HEK293 (cell line): ENCODE results near the gene BACH2.

Source experiments
- CTCF ChIA-PET: fragments of 350-600 bp; formaldehyde crosslinking; extraction: SDS; loops from one replicate; lab custom pipeline; 2021; ENCODE audit warnings: antibody characterized with exemption; lab: Yijun Ruan, JAX
- POLR2A ChIA-PET: fragments of 300-600 bp; formaldehyde crosslinking; extraction: SDS; loops from one replicate; lab custom pipeline; 2020; ENCODE audit warnings: antibody characterized with exemption, inconsistent platforms; lab: Yijun Ruan, JAX
- H3K27ac ChIP-seq: fragments of 200-500 bp; sonication (Bioruptor generic); 2 replicates; pipeline ENCODE4 v1.5.1; 2014; ENCODE audit warnings: low read depth, low read length, control low read depth, inconsistent platforms; ENCODE audit errors: extremely low read depth
- H3K36me3 ChIP-seq, 2 experiments: fragments of 200-500 bp in 1 of 2; sonication (Bioruptor generic) in 1 of 2; 1 replicate in 1 of 2; 2 replicates in 1 of 2; pipeline ENCODE4 v1.5.1; 2014 to 2017; ENCODE audit warnings: inconsistent platforms in 2 of 2, low read length in 2 of 2; ENCODE audit not compliant: control insufficient read depth in 2 of 2, insufficient read depth in 1 of 2
- H3K4me1 ChIP-seq: fragments of 200-500 bp; sonication (Bioruptor generic); 2 replicates; pipeline ENCODE4 v1.5.1; 2014; ENCODE audit warnings: mild to moderate bottlenecking, low read length, inconsistent platforms; ENCODE audit not compliant: control insufficient read depth, insufficient read depth
- H3K4me3 ChIP-seq: 2 replicates; pipeline ENCODE4 v1.5.1; 2011; ENCODE audit warnings: low read depth, mild to moderate bottlenecking, control low read depth, low read length, moderate library complexity
- H3K9me3 ChIP-seq: fragments of 200-500 bp; sonication (Bioruptor generic); 2 replicates; pipeline ENCODE4 v1.5.1; 2014; ENCODE audit warnings: low read depth, low read length, inconsistent platforms; ENCODE audit not compliant: control insufficient read depth, insufficient read depth
- BCL11A ChIP-seq: fragments of 450-650 bp; formaldehyde crosslinking; IDR thresholded peaks from 2 replicates; pipeline ENCODE4 v1.5.1; 2016; ENCODE audit warnings: low read depth, missing biosample characterization, missing genetic modification characterization
- SETDB1 ChIP-seq: IDR thresholded peaks from one replicate; pipeline ENCODE4 v1.6.1; 2017; ENCODE audit warnings: mild to moderate bottlenecking, low read length, moderate library complexity, mixed read lengths; ENCODE audit not compliant: insufficient read length
- ZBTB1 ChIP-seq: fragments of 450-650 bp; formaldehyde crosslinking; IDR thresholded peaks from 2 replicates; pipeline ENCODE4 v1.5.1; 2016; ENCODE audit warnings: missing biosample characterization, missing genetic modification characterization
- ZBTB48 ChIP-seq: fragments of 450-650 bp; formaldehyde crosslinking; IDR thresholded peaks from 2 replicates; pipeline ENCODE4 v1.5.1; 2016; ENCODE audit warnings: missing biosample characterization, missing genetic modification characterization
- ZFP41 ChIP-seq: fragments of 450-650 bp; formaldehyde crosslinking; IDR thresholded peaks from 2 replicates; pipeline ENCODE4 v1.5.1; 2016; ENCODE audit warnings: missing biosample characterization, missing genetic modification characterization, borderline replicate concordance
- ZNF133 ChIP-seq: fragments of 450-650 bp; formaldehyde crosslinking; IDR thresholded peaks from 2 replicates; pipeline ENCODE4 v1.5.1; 2016; ENCODE audit warnings: missing biosample characterization, missing genetic modification characterization
- ZNF16 ChIP-seq: fragments of 450-650 bp; formaldehyde crosslinking; IDR thresholded peaks from 2 replicates; pipeline ENCODE4 v1.5.1; 2016; ENCODE audit warnings: low read depth, missing biosample characterization, missing genetic modification characterization
- ZNF23 ChIP-seq: fragments of 450-650 bp; formaldehyde crosslinking; IDR thresholded peaks from 2 replicates; pipeline ENCODE4 v1.5.1; 2016; ENCODE audit warnings: missing biosample characterization, missing genetic modification characterization, borderline replicate concordance
- ZNF473 ChIP-seq: fragments of 450-650 bp; formaldehyde crosslinking; IDR thresholded peaks from 2 replicates; pipeline ENCODE4 v1.5.1; 2017; ENCODE audit warnings: missing biosample characterization, missing genetic modification characterization
- ZNF510 ChIP-seq: fragments of 450-650 bp; formaldehyde crosslinking; IDR thresholded peaks from 2 replicates; pipeline ENCODE4 v1.5.1; 2018; ENCODE audit warnings: mild to moderate bottlenecking, missing genetic modification characterization, missing biosample characterization; ENCODE audit not compliant: insufficient replicate concordance
- ZNF548 ChIP-seq: fragments of 450-650 bp; formaldehyde crosslinking; IDR thresholded peaks from 2 replicates; pipeline ENCODE4 v1.5.1; 2016; ENCODE audit warnings: missing biosample characterization, missing genetic modification characterization
- ZNF558 ChIP-seq: fragments of 450-650 bp; formaldehyde crosslinking; IDR thresholded peaks from 2 replicates; pipeline ENCODE4 v1.5.1; 2016; ENCODE audit warnings: missing biosample characterization, missing genetic modification characterization
- ZNF76 ChIP-seq: fragments of 450-650 bp; formaldehyde crosslinking; IDR thresholded peaks from 2 replicates; pipeline ENCODE4; 2016; ENCODE audit warnings: low read depth, missing biosample characterization, missing genetic modification characterization, borderline replicate concordance
- TF ChIP-seq, protein P1 (sequence below): sonication (generic); formaldehyde crosslinking; IDR thresholded peaks from 2 replicates; pipeline ENCODE4 v1.8.1; 2022; ENCODE audit warnings: mild to moderate bottlenecking, moderate library complexity, missing genetic modification reagents
- TF ChIP-seq, protein P2 (sequence below): fragments of 450-650 bp; formaldehyde crosslinking; IDR thresholded peaks from 2 replicates; pipeline ENCODE4 v1.5.1; 2016; ENCODE audit warnings: missing biosample characterization, missing genetic modification characterization
- TF ChIP-seq, protein P3 (sequence below): fragments of 450-650 bp; formaldehyde crosslinking; IDR thresholded peaks from 2 replicates; pipeline ENCODE4 v1.5.1; 2016; ENCODE audit warnings: missing biosample characterization, missing genetic modification characterization, low read depth
- TF ChIP-seq, protein P4 (sequence below): fragments of 450-650 bp; formaldehyde crosslinking; IDR thresholded peaks from 2 replicates; pipeline ENCODE4 v1.5.1; 2016; ENCODE audit warnings: missing biosample characterization, missing genetic modification characterization
- TF ChIP-seq, protein P5 (sequence below): fragments of 450-650 bp; formaldehyde crosslinking; IDR thresholded peaks from 2 replicates; pipeline ENCODE4 v1.5.0; 2017; ENCODE audit warnings: missing biosample characterization, missing genetic modification characterization, borderline replicate concordance
- TF ChIP-seq, protein P6 (sequence below): fragments of 450-650 bp; formaldehyde crosslinking; IDR thresholded peaks from 2 replicates; pipeline ENCODE4 v1.5.1; 2016; ENCODE audit warnings: missing biosample characterization, missing genetic modification characterization

The BACH2 gene

DNA sequence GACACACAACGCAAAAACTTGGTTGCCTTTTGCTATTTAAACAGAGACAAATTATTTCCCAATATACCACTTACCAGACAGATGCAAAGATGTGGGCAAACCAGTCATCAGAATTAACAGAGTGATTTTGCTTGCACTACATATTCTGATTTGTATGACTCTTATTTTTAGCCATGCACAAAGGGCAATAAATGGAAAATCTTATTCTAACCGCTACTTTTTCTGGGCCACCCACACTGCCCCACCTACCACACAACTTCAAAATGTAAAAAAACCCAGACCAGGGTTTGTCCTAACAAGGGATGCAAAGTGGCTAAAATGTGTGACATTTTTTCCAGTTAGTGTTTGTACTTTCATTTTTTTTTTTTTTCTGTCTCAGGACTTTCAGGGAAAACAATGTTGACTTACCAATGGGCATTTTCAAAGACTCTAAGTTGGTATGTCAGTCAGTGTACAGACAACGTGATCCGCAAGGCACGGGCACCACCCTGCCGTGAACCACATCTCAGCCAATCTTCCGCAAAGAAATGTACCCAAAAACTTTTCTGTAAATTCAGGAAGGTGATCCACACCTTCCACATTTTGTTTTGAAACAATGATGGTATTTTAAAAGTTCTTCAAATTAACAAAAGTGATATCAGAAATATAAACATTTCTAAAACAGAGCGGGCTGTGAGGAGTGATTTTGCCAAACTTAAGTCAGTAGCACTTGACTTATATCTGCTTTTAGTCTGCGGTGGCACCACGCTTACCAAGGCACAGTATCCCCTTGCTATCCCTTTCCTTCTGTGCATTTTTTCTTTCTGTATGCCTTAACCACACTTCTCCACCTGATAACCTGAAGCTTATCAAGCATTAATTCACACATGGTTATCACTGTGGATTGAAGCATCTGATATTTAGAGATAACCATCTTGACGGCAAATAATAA is 216.8 kb downstream of the BACH2 start (continued):
- TF ChIP-seq, protein P1, sequence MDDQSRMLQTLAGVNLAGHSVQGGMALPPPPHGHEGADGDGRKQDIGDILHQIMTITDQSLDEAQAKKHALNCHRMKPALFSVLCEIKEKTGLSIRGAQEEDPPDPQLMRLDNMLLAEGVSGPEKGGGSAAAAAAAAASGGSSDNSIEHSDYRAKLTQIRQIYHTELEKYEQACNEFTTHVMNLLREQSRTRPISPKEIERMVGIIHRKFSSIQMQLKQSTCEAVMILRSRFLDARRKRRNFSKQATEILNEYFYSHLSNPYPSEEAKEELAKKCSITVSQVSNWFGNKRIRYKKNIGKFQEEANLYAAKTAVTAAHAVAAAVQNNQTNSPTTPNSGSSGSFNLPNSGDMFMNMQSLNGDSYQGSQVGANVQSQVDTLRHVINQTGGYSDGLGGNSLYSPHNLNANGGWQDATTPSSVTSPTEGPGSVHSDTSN, result no peak
- TF ChIP-seq, protein P2, sequence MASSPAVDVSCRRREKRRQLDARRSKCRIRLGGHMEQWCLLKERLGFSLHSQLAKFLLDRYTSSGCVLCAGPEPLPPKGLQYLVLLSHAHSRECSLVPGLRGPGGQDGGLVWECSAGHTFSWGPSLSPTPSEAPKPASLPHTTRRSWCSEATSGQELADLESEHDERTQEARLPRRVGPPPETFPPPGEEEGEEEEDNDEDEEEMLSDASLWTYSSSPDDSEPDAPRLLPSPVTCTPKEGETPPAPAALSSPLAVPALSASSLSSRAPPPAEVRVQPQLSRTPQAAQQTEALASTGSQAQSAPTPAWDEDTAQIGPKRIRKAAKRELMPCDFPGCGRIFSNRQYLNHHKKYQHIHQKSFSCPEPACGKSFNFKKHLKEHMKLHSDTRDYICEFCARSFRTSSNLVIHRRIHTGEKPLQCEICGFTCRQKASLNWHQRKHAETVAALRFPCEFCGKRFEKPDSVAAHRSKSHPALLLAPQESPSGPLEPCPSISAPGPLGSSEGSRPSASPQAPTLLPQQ (tag by site-specific recombination), result no peak
- TF ChIP-seq BCL11A (tag by site-specific recombination), result no peak
- TF ChIP-seq ZNF16 (tag by site-specific recombination), result no peak
- no peak for TF ChIP-seq ZFP41 (tag by site-specific recombination)
- TF ChIP-seq, protein P3, sequence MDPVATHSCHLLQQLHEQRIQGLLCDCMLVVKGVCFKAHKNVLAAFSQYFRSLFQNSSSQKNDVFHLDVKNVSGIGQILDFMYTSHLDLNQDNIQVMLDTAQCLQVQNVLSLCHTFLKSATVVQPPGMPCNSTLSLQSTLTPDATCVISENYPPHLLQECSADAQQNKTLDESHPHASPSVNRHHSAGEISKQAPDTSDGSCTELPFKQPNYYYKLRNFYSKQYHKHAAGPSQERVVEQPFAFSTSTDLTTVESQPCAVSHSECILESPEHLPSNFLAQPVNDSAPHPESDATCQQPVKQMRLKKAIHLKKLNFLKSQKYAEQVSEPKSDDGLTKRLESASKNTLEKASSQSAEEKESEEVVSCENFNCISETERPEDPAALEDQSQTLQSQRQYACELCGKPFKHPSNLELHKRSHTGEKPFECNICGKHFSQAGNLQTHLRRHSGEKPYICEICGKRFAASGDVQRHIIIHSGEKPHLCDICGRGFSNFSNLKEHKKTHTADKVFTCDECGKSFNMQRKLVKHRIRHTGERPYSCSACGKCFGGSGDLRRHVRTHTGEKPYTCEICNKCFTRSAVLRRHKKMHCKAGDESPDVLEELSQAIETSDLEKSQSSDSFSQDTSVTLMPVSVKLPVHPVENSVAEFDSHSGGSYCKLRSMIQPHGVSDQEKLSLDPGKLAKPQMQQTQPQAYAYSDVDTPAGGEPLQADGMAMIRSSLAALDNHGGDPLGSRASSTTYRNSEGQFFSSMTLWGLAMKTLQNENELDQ (tag by site-specific recombination), result no peak
- no peak for TF ChIP-seq ZNF473 (tag by site-specific recombination)
- TF ChIP-seq ZNF23 (tag by site-specific recombination), result no peak
- no peak for TF ChIP-seq ZNF133 (tag by site-specific recombination)
- TF ChIP-seq, protein P4, sequence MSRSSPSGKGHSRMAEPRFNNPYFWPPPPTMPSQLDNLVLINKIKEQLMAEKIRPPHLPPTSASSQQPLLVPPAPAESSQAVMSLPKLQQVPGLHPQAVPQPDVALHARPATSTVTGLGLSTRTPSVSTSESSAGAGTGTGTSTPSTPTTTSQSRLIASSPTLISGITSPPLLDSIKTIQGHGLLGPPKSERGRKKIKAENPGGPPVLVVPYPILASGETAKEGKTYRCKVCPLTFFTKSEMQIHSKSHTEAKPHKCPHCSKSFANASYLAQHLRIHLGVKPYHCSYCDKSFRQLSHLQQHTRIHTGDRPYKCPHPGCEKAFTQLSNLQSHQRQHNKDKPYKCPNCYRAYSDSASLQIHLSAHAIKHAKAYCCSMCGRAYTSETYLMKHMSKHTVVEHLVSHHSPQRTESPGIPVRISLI (tag by site-specific recombination), result no peak

DNA sequence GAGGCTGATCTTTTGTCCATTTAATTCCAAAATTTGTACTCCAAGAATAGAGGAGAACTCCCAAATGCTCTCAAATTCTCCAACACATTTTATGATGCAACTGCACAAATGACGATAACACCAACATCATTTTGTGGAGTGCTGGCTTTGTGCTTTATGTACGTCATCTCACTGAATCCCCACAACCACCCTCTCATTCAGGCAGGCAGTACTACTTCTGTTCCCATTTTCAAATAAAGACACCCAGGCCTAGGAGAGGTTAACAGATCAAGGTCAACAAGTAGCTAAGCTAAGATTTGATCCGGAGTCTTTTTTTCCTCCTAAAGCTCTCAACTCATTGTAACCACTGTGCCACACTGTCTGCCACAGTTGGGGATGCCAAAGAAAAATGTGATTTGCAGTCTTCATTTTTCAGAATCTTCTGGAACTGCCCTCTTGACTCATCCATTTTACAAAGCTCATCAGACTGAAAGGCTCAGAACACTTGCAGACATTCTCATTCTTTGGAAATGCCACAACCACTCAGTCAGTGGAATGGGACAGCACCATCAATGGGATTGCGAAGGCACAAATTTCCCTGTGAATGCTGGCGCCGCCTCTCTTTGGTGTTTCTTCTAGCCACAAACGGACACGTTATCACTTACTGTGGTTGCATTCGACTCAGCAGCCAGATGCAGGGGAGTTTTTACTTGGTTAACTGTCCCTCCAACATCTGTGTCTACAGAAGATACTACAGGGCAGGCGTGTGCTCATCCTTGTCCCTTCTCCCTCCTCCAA is 217.9 kb downstream of the BACH2 start:
- no peak overlapping the region for H3K27ac ChIP-seq
- ChIA-PET POLR2A (no interaction called here), CTCF (no interaction called here)
- H3K36me3 ChIP-seq, result no peaks in the 10 kb centered on the region
- no peaks in the 10 kb centered on the region for H3K4me1 ChIP-seq
- no peak overlapping the region for H3K4me3 ChIP-seq
- H3K9me3 ChIP-seq, result no peaks in the 10 kb centered on the region
- TF ChIP-seq ZFP41 (tag by site-specific recombination), result no peak
- no peak for TF ChIP-seq ZNF510 (tag by site-specific recombination)
- TF ChIP-seq, protein P1, result no peak
- TF ChIP-seq ZNF548 (tag by site-specific recombination), result no peak
- TF ChIP-seq ZBTB48 (tag by site-specific recombination), result no peak
- no peak for TF ChIP-seq ZNF76
- TF ChIP-seq, protein P5, sequence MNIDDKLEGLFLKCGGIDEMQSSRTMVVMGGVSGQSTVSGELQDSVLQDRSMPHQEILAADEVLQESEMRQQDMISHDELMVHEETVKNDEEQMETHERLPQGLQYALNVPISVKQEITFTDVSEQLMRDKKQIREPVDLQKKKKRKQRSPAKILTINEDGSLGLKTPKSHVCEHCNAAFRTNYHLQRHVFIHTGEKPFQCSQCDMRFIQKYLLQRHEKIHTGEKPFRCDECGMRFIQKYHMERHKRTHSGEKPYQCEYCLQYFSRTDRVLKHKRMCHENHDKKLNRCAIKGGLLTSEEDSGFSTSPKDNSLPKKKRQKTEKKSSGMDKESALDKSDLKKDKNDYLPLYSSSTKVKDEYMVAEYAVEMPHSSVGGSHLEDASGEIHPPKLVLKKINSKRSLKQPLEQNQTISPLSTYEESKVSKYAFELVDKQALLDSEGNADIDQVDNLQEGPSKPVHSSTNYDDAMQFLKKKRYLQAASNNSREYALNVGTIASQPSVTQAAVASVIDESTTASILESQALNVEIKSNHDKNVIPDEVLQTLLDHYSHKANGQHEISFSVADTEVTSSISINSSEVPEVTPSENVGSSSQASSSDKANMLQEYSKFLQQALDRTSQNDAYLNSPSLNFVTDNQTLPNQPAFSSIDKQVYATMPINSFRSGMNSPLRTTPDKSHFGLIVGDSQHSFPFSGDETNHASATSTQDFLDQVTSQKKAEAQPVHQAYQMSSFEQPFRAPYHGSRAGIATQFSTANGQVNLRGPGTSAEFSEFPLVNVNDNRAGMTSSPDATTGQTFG, result no peak
- no peak for TF ChIP-seq ZNF558 (tag by site-specific recombination)
- TF ChIP-seq, protein P6, sequence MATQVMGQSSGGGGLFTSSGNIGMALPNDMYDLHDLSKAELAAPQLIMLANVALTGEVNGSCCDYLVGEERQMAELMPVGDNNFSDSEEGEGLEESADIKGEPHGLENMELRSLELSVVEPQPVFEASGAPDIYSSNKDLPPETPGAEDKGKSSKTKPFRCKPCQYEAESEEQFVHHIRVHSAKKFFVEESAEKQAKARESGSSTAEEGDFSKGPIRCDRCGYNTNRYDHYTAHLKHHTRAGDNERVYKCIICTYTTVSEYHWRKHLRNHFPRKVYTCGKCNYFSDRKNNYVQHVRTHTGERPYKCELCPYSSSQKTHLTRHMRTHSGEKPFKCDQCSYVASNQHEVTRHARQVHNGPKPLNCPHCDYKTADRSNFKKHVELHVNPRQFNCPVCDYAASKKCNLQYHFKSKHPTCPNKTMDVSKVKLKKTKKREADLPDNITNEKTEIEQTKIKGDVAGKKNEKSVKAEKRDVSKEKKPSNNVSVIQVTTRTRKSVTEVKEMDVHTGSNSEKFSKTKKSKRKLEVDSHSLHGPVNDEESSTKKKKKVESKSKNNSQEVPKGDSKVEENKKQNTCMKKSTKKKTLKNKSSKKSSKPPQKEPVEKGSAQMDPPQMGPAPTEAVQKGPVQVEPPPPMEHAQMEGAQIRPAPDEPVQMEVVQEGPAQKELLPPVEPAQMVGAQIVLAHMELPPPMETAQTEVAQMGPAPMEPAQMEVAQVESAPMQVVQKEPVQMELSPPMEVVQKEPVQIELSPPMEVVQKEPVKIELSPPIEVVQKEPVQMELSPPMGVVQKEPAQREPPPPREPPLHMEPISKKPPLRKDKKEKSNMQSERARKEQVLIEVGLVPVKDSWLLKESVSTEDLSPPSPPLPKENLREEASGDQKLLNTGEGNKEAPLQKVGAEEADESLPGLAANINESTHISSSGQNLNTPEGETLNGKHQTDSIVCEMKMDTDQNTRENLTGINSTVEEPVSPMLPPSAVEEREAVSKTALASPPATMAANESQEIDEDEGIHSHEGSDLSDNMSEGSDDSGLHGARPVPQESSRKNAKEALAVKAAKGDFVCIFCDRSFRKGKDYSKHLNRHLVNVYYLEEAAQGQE (tag by site-specific recombination), result no peak
- no peak for TF ChIP-seq ZBTB1 (tag by site-specific recombination)
- TF ChIP-seq SETDB1, result no peak
